Ishikawa (cell line): Measurements from ENCODE around the gene ADCY9.

Experiments used
- CEBPB ChIP-seq: IDR thresholded peaks from 2 replicates; pipeline ENCODE4 v1.6.1; 2012
- CREB1 ChIP-seq: IDR thresholded peaks from 2 replicates; pipeline ENCODE4 v1.6.1; 2012; ENCODE audit warnings: low read depth
- EGR1 ChIP-seq: IDR thresholded peaks from 2 replicates; pipeline ENCODE4 v1.6.1; 2012
- EP300 ChIP-seq: IDR thresholded peaks from 2 replicates; pipeline ENCODE4 v1.6.1; 2012; ENCODE audit warnings: borderline replicate concordance
- FOXM1 ChIP-seq: IDR thresholded peaks from 2 replicates; pipeline ENCODE4 v1.6.1; 2012; ENCODE audit warnings: low read depth, borderline replicate concordance
- MAX ChIP-seq: IDR thresholded peaks from 2 replicates; pipeline ENCODE4 v1.6.1; 2012
- NFIC ChIP-seq: IDR thresholded peaks from 2 replicates; pipeline ENCODE4 v1.6.1; 2012
- RAD21 ChIP-seq: IDR thresholded peaks from 2 replicates; pipeline ENCODE4 v1.6.1; 2012; ENCODE audit warnings: low read depth
- REST ChIP-seq: IDR thresholded peaks from 2 replicates; pipeline ENCODE4 v1.6.1; 2012; ENCODE audit warnings: low read depth, mild to moderate bottlenecking
- TAF1 ChIP-seq: IDR thresholded peaks from 2 replicates; pipeline ENCODE4 v1.6.1; 2012; ENCODE audit warnings: low read depth, mild to moderate bottlenecking
- TCF12 ChIP-seq: IDR thresholded peaks from 2 replicates; pipeline ENCODE4 v1.6.1; 2012; ENCODE audit warnings: low read depth
- TEAD4 ChIP-seq: IDR thresholded peaks from 2 replicates; pipeline ENCODE4 v1.6.1; 2012
- USF1 ChIP-seq: IDR thresholded peaks from 2 replicates; pipeline ENCODE4 v1.6.1; 2012
- YY1 ChIP-seq: IDR thresholded peaks from 2 replicates; pipeline ENCODE4 v1.6.1; 2012; ENCODE audit warnings: low read depth
- ZBTB7A ChIP-seq: IDR thresholded peaks from 2 replicates; pipeline ENCODE4 v1.6.1; 2012; ENCODE audit warnings: low read depth

Gene ADCY9

GRCh38 chr16:3992297-3993051, 123.8 kb downstream of the ADCY9 start:
- TF ChIP-seq REST (no peak), EP300 (no peak), MAX (no peak), FOXM1 (no peak), CEBPB (no peak), TCF12 (no peak), USF1 (no peak), ZBTB7A (no peak), TEAD4 (no peak), CREB1 (no peak), NFIC (no peak), YY1 (no peak), TAF1 (no peak), EGR1 (no peak), RAD21 (no peak)

DNA sequence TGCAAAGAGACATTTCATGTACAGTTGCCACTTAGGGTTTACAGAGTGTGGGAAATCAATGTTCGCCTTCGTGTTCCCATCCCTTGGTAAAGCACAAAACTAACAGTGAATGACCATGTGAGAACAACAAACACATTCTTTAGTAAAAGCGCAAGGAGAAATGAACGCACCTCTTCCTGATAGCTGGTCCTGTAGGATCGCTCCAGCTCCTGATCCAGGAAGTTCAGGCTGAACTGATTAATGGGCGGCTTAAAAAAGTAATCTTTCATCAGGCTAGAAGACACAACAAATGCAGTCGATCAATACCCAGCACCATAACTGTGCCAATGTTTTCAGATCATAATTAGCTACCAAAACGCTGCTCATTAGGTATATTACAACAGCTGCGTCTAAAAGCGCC, 127.4 kb downstream of the ADCY9 start:
- no peak for TF ChIP-seq TAF1
- TF ChIP-seq FOXM1 = no peak
- TF ChIP-seq TCF12 = no peak
- no peak for TF ChIP-seq ZBTB7A
- no peak for TF ChIP-seq CEBPB

DNA sequence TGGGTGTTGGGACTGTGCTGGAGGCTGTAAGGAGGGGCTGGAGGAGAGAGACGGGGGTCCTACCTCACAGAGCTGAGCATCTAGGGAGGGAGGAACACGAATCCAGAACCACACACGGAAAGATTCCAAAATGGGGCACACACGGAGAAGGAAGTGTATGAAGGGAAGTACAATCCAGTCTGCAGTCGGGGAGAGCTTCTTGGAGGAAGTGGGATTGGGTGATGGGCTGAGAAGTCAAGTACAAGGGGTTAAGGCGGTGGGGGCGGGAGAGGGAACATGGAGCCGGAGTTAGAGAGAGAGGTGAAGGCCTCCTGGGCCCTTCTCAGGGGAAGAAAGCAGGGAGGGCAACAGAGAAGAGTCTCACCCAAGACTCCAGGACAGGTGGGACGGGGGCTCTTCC, 128.2 kb downstream of the ADCY9 start:
- TF ChIP-seq RAD21 = no peak
- TF ChIP-seq ZBTB7A = no peak
- TF ChIP-seq YY1 = no peak
- TF ChIP-seq TEAD4 = no peak
- no peak for TF ChIP-seq EP300
- no peak for TF ChIP-seq CEBPB
- TF ChIP-seq FOXM1 = no peak

- TF ChIP-seq MAX = no peak
Measured at GRCh38 chr16:3987231-3987630, 129.0 kb downstream of the ADCY9 start.

GRCh38 chr16:3986235-3986544, 130.1 kb downstream of the ADCY9 start:
- no peak for TF ChIP-seq MAX
- TF ChIP-seq REST = no peak
- no peak for TF ChIP-seq EP300
- no peak for TF ChIP-seq USF1
- no peak for TF ChIP-seq EGR1
- TF ChIP-seq YY1 = no peak

DNA sequence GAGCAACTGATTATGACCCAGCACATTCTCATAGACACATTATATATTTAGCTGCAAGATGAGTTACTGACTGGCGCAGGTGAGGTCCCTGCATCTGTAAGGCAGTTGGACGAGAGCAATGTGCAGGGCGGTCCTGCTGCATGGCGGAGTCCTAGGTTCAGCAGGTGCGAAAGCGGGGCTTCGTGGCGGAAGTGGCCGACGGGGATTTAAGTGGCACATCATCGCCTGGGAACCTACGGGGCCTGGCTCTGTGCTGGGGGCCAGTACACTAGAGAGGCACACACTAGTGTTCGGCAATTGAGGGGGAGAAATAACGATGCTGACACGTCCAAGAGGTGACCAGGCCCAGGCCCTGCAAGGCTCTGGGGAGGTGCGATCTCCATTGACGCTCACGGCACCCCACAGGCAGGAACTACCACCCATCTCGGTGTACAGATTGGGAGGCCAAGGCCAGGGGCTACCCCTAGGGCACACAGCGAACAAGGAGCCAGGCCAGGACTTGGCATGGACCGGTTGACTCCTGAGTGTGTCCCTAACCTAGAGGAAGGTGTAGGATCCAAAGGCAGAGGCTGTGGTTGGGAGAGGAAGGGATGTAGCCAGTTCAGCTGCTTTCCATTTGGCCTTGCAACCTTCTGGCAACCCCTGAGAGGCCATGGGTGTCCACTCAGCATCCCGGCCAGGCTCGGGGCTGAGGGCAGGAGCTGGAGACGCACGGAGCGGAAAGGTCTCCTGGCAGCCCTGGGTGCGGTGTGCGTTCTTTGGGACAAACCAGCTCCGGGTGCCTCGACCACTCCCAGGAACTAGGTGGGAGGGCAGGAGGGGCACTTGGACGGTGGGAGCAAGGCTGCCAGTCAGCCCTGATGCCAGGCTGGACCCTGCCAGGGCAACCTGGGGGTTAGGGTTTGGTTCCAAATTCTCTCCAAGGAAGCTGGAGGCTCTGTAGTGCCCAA, 131.9 kb downstream of the ADCY9 start:
- no peak for TF ChIP-seq TCF12
- no peak for TF ChIP-seq USF1
- no peak for TF ChIP-seq NFIC
- TF ChIP-seq MAX = no peak
- TF ChIP-seq TAF1 = no peak
- no peak for TF ChIP-seq RAD21
